SK-N-SH (cell line): ENCODE measurements around the gene CEP43. TPM values are rescaled to one million over a fixed set of nuclear protein-coding genes. Genes with fewer than 3 reads are reported as not detected.

Experiments
- CTCF ChIA-PET: fragments of 300-600, 350-600 bp; formaldehyde crosslinking; extraction: SDS; loops from one replicate; lab custom pipeline; 2021; lab: Yijun Ruan, JAX
- POLR2A ChIA-PET: fragments of 350-600 bp; sonication (Branson Sonifier 250); formaldehyde crosslinking; extraction: SDS; loops from one replicate; lab custom pipeline; 2020; ENCODE audit warnings: antibody characterized with exemption, inconsistent platforms; lab: Yijun Ruan, JAX
- DNase-seq: peaks from one replicate; pipeline ENCODE4 v3.0.0; 2012
- H2AFZ ChIP-seq: fragments of 200-600 bp; sonication (generic); 2 replicates; pipeline ENCODE4 v1.8.1; 2016; ENCODE audit warnings: antibody characterized with exemption, mild to moderate bottlenecking, low read depth
- H3F3A ChIP-seq: fragments of 200-600 bp; sonication (generic); replicated peaks from 2 replicates; pipeline ENCODE3; 2016; ENCODE audit warnings: antibody characterized with exemption, mild to moderate bottlenecking; ENCODE audit not compliant: insufficient read depth
- H3K27ac ChIP-seq, 2 experiments: fragments of 200-500 bp in 1 of 2; fragments of 200-600 bp in 1 of 2; sonication (Bioruptor generic) in 1 of 2; sonication (generic), shearing (Covaris generic) in 1 of 2; 2 replicates each; pipeline versions ENCODE4 v1.5.1 to v1.6.1; 2014 to 2016; ENCODE audit warnings: low read depth in 2 of 2, inconsistent platforms in 1 of 2, low read length in 1 of 2, mild to moderate bottlenecking in 1 of 2, mixed read lengths in 1 of 2
- H3K27me3 ChIP-seq: fragments of 200-600 bp; sonication (generic), shearing (Covaris generic); 2 replicates; pipeline ENCODE4 v1.6.1; 2016; ENCODE audit warnings: mixed run types; ENCODE audit not compliant: insufficient read depth
- H3K36me3 ChIP-seq, 2 experiments: fragments of 200-500 bp in 1 of 2; fragments of 200-600 bp in 1 of 2; sonication (Bioruptor generic) in 1 of 2; sonication (generic) in 1 of 2; replicated peaks in 1 of 2; 2 replicates each; pipeline versions ENCODE3 to v1.5.1; 2014 to 2016; ENCODE audit warnings: low read length in 1 of 2, mild to moderate bottlenecking in 1 of 2; ENCODE audit not compliant: insufficient read depth in 2 of 2, control insufficient read depth in 1 of 2
- H3K4me1 ChIP-seq, 2 experiments: fragments of 200-500 bp in 1 of 2; fragments of 200-600 bp in 1 of 2; sonication (Bioruptor generic) in 1 of 2; sonication (generic), shearing (Covaris generic) in 1 of 2; 2 replicates each; pipeline versions ENCODE4 v1.5.1 to v1.6.1; 2014 to 2016; ENCODE audit warnings: low read depth in 1 of 2, low read length in 1 of 2, mixed run types in 1 of 2; ENCODE audit not compliant: insufficient read depth in 2 of 2, control insufficient read depth in 1 of 2
- H3K4me2 ChIP-seq: fragments of 200-600 bp; sonication (generic), shearing (Covaris generic); 2 replicates; pipeline ENCODE4 v1.6.1; 2017; ENCODE audit warnings: mixed run types
- H3K4me3 ChIP-seq, 2 experiments: fragments of 200-500 bp in 1 of 2; fragments of 200-600 bp in 1 of 2; sonication (Bioruptor generic) in 1 of 2; sonication (generic), shearing (Covaris generic) in 1 of 2; 2 replicates each; pipeline versions ENCODE4 v1.5.1 to v1.8.1; 2014 to 2016; ENCODE audit warnings: low read depth in 2 of 2, inconsistent platforms in 1 of 2, low read length in 1 of 2, mild to moderate bottlenecking in 1 of 2, mixed read lengths in 1 of 2, moderate library complexity in 1 of 2
- H3K79me2 ChIP-seq: fragments of 200-600 bp; sonication (generic); 2 replicates; pipeline ENCODE4 v1.8.1; 2017; ENCODE audit warnings: mild to moderate bottlenecking; ENCODE audit not compliant: insufficient read depth
- H3K9ac ChIP-seq: fragments of 200-600 bp; sonication (generic); 2 replicates; pipeline ENCODE4 v1.6.1; 2017; ENCODE audit warnings: mixed run types
- H3K9me2 ChIP-seq: fragments of 200-600 bp; sonication (generic); 2 replicates; pipeline ENCODE4 v1.6.1; 2017; ENCODE audit warnings: mixed run types
- H3K9me3 ChIP-seq: fragments of 200-600 bp; sonication (generic); 2 replicates; pipeline ENCODE4 v1.6.1; 2017; ENCODE audit warnings: mixed run types, mild to moderate bottlenecking, moderate library complexity
- H4K20me1 ChIP-seq: fragments of 200-600 bp; sonication (generic); 2 replicates; pipeline ENCODE4 v1.6.1; 2017; ENCODE audit warnings: mild to moderate bottlenecking, mixed run types; ENCODE audit not compliant: insufficient read depth
- CTCF ChIP-seq: fragments of 200-600 bp; sonication (generic); IDR thresholded peaks from 2 replicates; pipeline ENCODE4 v1.6.1; 2017; ENCODE audit warnings: antibody characterized with exemption, mild to moderate bottlenecking, moderate library complexity
- EZH2phosphoT487 ChIP-seq: fragments of 200-600 bp; sonication (generic); IDR thresholded peaks from 2 replicates; pipeline ENCODE4 v1.6.1; 2017; ENCODE audit warnings: low read depth, mixed run types, mild to moderate bottlenecking, antibody characterized with exemption, moderate library complexity, borderline replicate concordance
- FOSL2 ChIP-seq: IDR thresholded peaks from 2 replicates; pipeline ENCODE4 v1.4.0; 2012; ENCODE audit warnings: low read depth, mild to moderate bottlenecking, moderate library complexity, borderline replicate concordance
- MAX ChIP-seq: IDR thresholded peaks from 2 replicates; pipeline ENCODE4 v1.4.0; 2012; ENCODE audit warnings: low read depth
- MEF2A ChIP-seq: IDR thresholded peaks from 2 replicates; pipeline ENCODE4 v1.4.0; 2012; ENCODE audit warnings: low read depth, borderline replicate concordance
- NFIC ChIP-seq: IDR thresholded peaks from 2 replicates; pipeline ENCODE4 v1.4.0; 2012; ENCODE audit warnings: borderline replicate concordance
- PBX3 ChIP-seq: IDR thresholded peaks from 2 replicates; pipeline ENCODE4; 2012
- POLR2AphosphoS5 ChIP-seq: IDR thresholded peaks from 2 replicates; pipeline ENCODE4 v1.6.1; 2012; ENCODE audit warnings: low read depth, low read length
- RCOR1 ChIP-seq: fragments of 150-350 bp; IDR thresholded peaks from 2 replicates; pipeline ENCODE4 v1.6.1; 2017; ENCODE audit warnings: antibody characterized with exemption, low read length
- REST ChIP-seq: IDR thresholded peaks from 2 replicates; pipeline ENCODE4 v1.6.1; 2012; ENCODE audit warnings: mild to moderate bottlenecking, low read depth, low read length, moderate library complexity
- SIN3A ChIP-seq: IDR thresholded peaks from 2 replicates; pipeline ENCODE4 v1.6.1; 2012; ENCODE audit warnings: low read depth, mild to moderate bottlenecking, low read length, moderate library complexity, borderline replicate concordance
- TCF12 ChIP-seq: IDR thresholded peaks from 2 replicates; pipeline ENCODE4 v1.4.0; 2012
- WGBS: methylation state at CpG from one replicate; pipeline ENCODE4 v1.1.6; 2017; ENCODE audit warnings: low lambda C conversion rate; 5-methylcytosine and 5-hydroxymethylcytosine counted together
- polyA plus RNA-seq, 3 experiments: library from polyadenylated mRNA; depleted of rRNA; stranded (reverse); fragments of >200 nt; gene quantifications; 2 replicates each; pipeline ENCODE4 v1.2.3, GENCODE V29; 2012

Gene CEP43
- polyA plus RNA-seq, 1 of the 3 experiments (the other 2 are of a cell fraction), result 7.5 TPM

GRCh38 chr6:167044696-167045095, 45.5 kb downstream of the CEP43 start:
- no peaks in the 10 kb centered on the region for H3K79me2 ChIP-seq
- H3K4me1 ChIP-seq, result no peaks in the 10 kb centered on the region; a peak in 1 of 4 replicates
- H4K20me1 ChIP-seq, result no peaks in the 10 kb centered on the region
- DNase-seq, result no peak
- H3K4me2 ChIP-seq, result no peak overlapping the region
- no peak overlapping the region for H3K4me3 ChIP-seq
- H3K9ac ChIP-seq, result no peak overlapping the region
- TF ChIP-seq SIN3A, result no peak
- no peak for TF ChIP-seq PBX3
- TF ChIP-seq EZH2phosphoT487, result no peak
- no peak for TF ChIP-seq CTCF
- no peaks in the 10 kb centered on the region for H3K27me3 ChIP-seq
- no peaks in the 10 kb centered on the region for H3K9me2 ChIP-seq
- no peak overlapping the region for H3K27ac ChIP-seq
- no peaks in the 10 kb centered on the region for H3K9me3 ChIP-seq
- ChIA-PET CTCF (no interaction called here), POLR2A (no interaction called here)
- 88% methylated on average over 6 of the region's 10 CpGs for WGBS
- peaks cover 13 to 17% of the 10 kb centered on the region in 2 experiments for H3K36me3 ChIP-seq
- H2AFZ ChIP-seq, result no peak overlapping the region
- peaks cover 7% of the 10 kb centered on the region for H3F3A ChIP-seq

- WGBS, result 93% methylated on average over 6 of the region's 6 CpGs
- POLR2A ChIA-PET, result no interaction called here
These were observed 46.8 kb downstream of the CEP43 start for GRCh38 chr6:167045828-167046580.

GRCh38 chr6:167046861-167047495, 47.8 kb downstream of the CEP43 start:
- no peaks in the 10 kb centered on the region for H3K9me3 ChIP-seq
- H3K27me3 ChIP-seq, result no peaks in the 10 kb centered on the region
- CTCF ChIA-PET, result interaction anchor here (0.6 to 1.2 kb wide), 2 partner anchors 58 to 272 kb away, joined by 3 to 4 read pairs; no protein-coding TSS in a partner anchor
- no peaks in the 10 kb centered on the region for H3K79me2 ChIP-seq
- no peaks in the 10 kb centered on the region for H3K36me3 ChIP-seq
- POLR2A ChIA-PET, result no interaction called here
- H4K20me1 ChIP-seq, result no peaks in the 10 kb centered on the region
- no peak overlapping the region for H3K4me3 ChIP-seq
- 96% methylated on average over 8 of the region's 8 CpGs for WGBS
- H3F3A ChIP-seq, result peaks cover 7% of the 10 kb centered on the region
- no peak overlapping the region for H3K9ac ChIP-seq
- DNase-seq, result no peak
- H3K4me2 ChIP-seq, result no peak overlapping the region
- H3K27ac ChIP-seq, result no peak overlapping the region
- no peaks in the 10 kb centered on the region for H3K9me2 ChIP-seq
- no peaks in the 10 kb centered on the region; a peak in 1 of 4 replicates for H3K4me1 ChIP-seq
- no peak overlapping the region for H2AFZ ChIP-seq
- TF ChIP-seq MEF2A (no peak), NFIC (no peak), TCF12 (no peak), SIN3A (no peak), RCOR1 (no peak), POLR2AphosphoS5 (no peak), MAX (no peak), REST (no peak), FOSL2 (no peak)

More at GRCh38 chr6:167045828-167046580, 46.8 kb downstream of the CEP43 start:
- H3K36me3 ChIP-seq, result peaks cover 0 to 4% of the 10 kb centered on the region in 2 experiments
- no peaks in the 10 kb centered on the region for H4K20me1 ChIP-seq
- CTCF ChIA-PET, result interaction anchor here (1.1 kb wide), 1 partner anchor 96 kb away, joined by 3 read pairs; no protein-coding TSS in a partner anchor
- H3K27ac ChIP-seq, result no peak overlapping the region
- no peak overlapping the region for H3K9ac ChIP-seq
- H3K4me3 ChIP-seq, result no peak overlapping the region
- TF ChIP-seq RCOR1, result no peak
- no peaks in the 10 kb centered on the region; a peak in 1 of 4 replicates for H3K4me1 ChIP-seq
- H3K79me2 ChIP-seq, result no peaks in the 10 kb centered on the region
- no peaks in the 10 kb centered on the region for H3K9me2 ChIP-seq
- DNase-seq, result no peak
- no peak overlapping the region for H3K4me2 ChIP-seq
- H3K9me3 ChIP-seq, result no peaks in the 10 kb centered on the region
- peaks cover 7% of the 10 kb centered on the region for H3F3A ChIP-seq
- no peak overlapping the region for H2AFZ ChIP-seq
- H3K27me3 ChIP-seq, result no peaks in the 10 kb centered on the region
